Body of pancreas (tissue), 4 donors: Measurements from ENCODE around the gene ADH7. TPM values are rescaled to one million over a fixed set of nuclear protein-coding genes. Genes with fewer than 3 reads are reported as not detected.
A peak's percentile ranks its signal among the peaks of the same experiment; 100 is the strongest.

Experiments used
- ATAC-seq: fragments of 150-250 bp; one replicate; pipeline ENCODE4 v1.9.1; 2016
- DNase-seq, 4 donors: peaks; one replicate each; pipeline ENCODE4 v3.0.0-alpha.2; 2019
- H3K27ac ChIP-seq, 4 donors: fragments of 200-600 bp; sonication (generic); 1 replicate in 3 of 4; 2 replicates in 1 of 4; pipeline versions ENCODE4 v1.5.1 to v1.6.1; 2016 to 2019; ENCODE audit warnings: mild to moderate bottlenecking in 1 of 4, mixed read lengths in 1 of 4, moderate library complexity in 1 of 4
- H3K27me3 ChIP-seq, 2 donors: fragments of 200-600 bp; sonication (generic); one replicate each; pipeline ENCODE4 v1.6.0; 2016; ENCODE audit warnings: mild to moderate bottlenecking in 1 of 2
- H3K36me3 ChIP-seq, 2 donors: fragments of 200-600 bp; sonication (generic); replicated peaks in 1 of 2; 2 replicates each; pipeline ENCODE4 v1.5.1; 2016; ENCODE audit warnings: low read depth in 2 of 2; ENCODE audit not compliant: insufficient read depth in 1 of 2
- H3K4me1 ChIP-seq: fragments of 200-600 bp; sonication (generic); one replicate; pipeline ENCODE4 v1.6.0; 2016
- H3K4me3 ChIP-seq, 2 donors: fragments of 200-600 bp; sonication (generic); 1 replicate in 1 of 2; 2 replicates in 1 of 2; pipeline ENCODE4 v1.5.1; 2016 to 2019
- H3K9me3 ChIP-seq, 3 donors: fragments of 200-600 bp; sonication (generic); 1 replicate in 2 of 3; 2 replicates in 1 of 3; pipeline ENCODE4 v1.5.1; 2016
- CTCF ChIP-seq, 7 experiments: fragments of 450-650 bp in 4 of 7; fragments of 200-600 bp in 3 of 7; sonication (generic) in 3 of 7; IDR thresholded peaks; one replicate each; pipeline ENCODE4 v1.5.1; 2016 to 2019; ENCODE audit warnings: antibody characterized with exemption in 7 of 7
- POLR2A ChIP-seq, 3 donors: fragments of 450-650 bp; IDR thresholded peaks; one replicate each; pipeline ENCODE4 v1.6.1; 2016; ENCODE audit warnings: antibody characterized with exemption in 3 of 3, mild to moderate bottlenecking in 2 of 3
- WGBS, 2 donors: methylation state at CpG; one replicate each; pipeline ENCODE4 v1.1.5; 2017; 5-methylcytosine and 5-hydroxymethylcytosine counted together
- intact Hi-C: fragments of 100-400 bp; cut with DNase I; formaldehyde crosslinking; loops from one replicate; pipeline ENCODE4 v1.15.1; 2023
- total RNA-seq, 2 donors: library from RNA; depleted of rRNA; stranded (reverse); fragments of >200 nt; gene quantifications; one replicate each; pipeline ENCODE4 v1.1.0, GENCODE V29; 2016

ADH7 gene
- total RNA-seq, 2 donors from 2014 or later: not detected

GRCh38 chr4:99399017-99399416 is 36.1 kb downstream of the ADH7 start:
- Histone ChIP-seq H3K4me3 (no peak overlapping the region), H3K36me3 (no peaks in the 10 kb centered on the region), H3K27ac (no peak overlapping the region), H3K4me1 (peaks cover 27% of the 10 kb centered on the region), H3K27me3 (no peaks in the 10 kb centered on the region), H3K9me3 (no peaks in the 10 kb centered on the region)
- DNase-seq (no peak), ATAC-seq (no peak)
- TF ChIP-seq POLR2A (IDR thresholded peaks at IDR 0.05): no peak
- no peak for TF ChIP-seq CTCF (IDR thresholded peaks at IDR 0.05)
- intact Hi-C loops: no loop called here
- WGBS, 2 donors: 63 to 79% methylated on average over 1 of the region's 1 CpG

GRCh38 chr4:99395595-99396364 is 39.4 kb downstream of the ADH7 start:
- Histone ChIP-seq H3K9me3 (no peaks in the 10 kb centered on the region), H3K4me1 (peaks cover 13% of the 10 kb centered on the region), H3K27me3 (no peaks in the 10 kb centered on the region), H3K27ac (peak overlapping the region in 1 of 4 donors; percentile 70), H3K36me3 (no peaks in the 10 kb centered on the region), H3K4me3 (no peak overlapping the region)
- TF ChIP-seq CTCF (IDR thresholded peaks at IDR 0.05) (no peak), POLR2A (IDR thresholded peaks at IDR 0.05) (no peak)
- DNase-seq (no peak), ATAC-seq (peak; percentile 40)
- intact Hi-C loops: no loop called here
- 74 to 94% methylated on average over 3 of the region's 3 CpGs for WGBS, 2 donors

- DNase-seq (no peak), ATAC-seq (peak; percentile 53)
- intact Hi-C loops: no loop called here
Observed at GRCh38 chr4:99394896-99395295, 40.2 kb downstream of the ADH7 start.

GRCh38 chr4:99390055-99390454 is 45.1 kb downstream of the ADH7 start:
- ATAC-seq (peak; percentile 48), DNase-seq (no peak)
- no peak for TF ChIP-seq CTCF (IDR thresholded peaks at IDR 0.05)
- TF ChIP-seq POLR2A (IDR thresholded peaks at IDR 0.05): no peak
- H3K4me1 ChIP-seq: peaks cover 7% of the 10 kb centered on the region
- 71 to 86% methylated on average over 1 of the region's 1 CpG for WGBS, 2 donors
- intact Hi-C loops: no loop called here
- no peaks in the 10 kb centered on the region for H3K27me3 ChIP-seq
- H3K9me3 ChIP-seq: no peaks in the 10 kb centered on the region
- H3K4me3 ChIP-seq: no peak overlapping the region
- no peaks in the 10 kb centered on the region for H3K36me3 ChIP-seq
- H3K27ac ChIP-seq: no peak overlapping the region

More at GRCh38 chr4:99394896-99395295, 40.2 kb downstream of the ADH7 start:
- Histone ChIP-seq H3K4me3 (no peak overlapping the region), H3K27me3 (no peaks in the 10 kb centered on the region), H3K36me3 (no peaks in the 10 kb centered on the region), H3K4me1 (peaks cover 13% of the 10 kb centered on the region), H3K27ac (peak overlapping the region in 2 of 4 donors; percentile 37 to 70), H3K9me3 (no peaks in the 10 kb centered on the region)
- no peak for TF ChIP-seq CTCF (IDR thresholded peaks at IDR 0.05)
- TF ChIP-seq POLR2A (IDR thresholded peaks at IDR 0.05): no peak

- Histone ChIP-seq H3K4me3 (no peak overlapping the region), H3K36me3 (no peaks in the 10 kb centered on the region), H3K4me1 (peaks cover 4% of the 10 kb centered on the region), H3K27ac (no peak overlapping the region), H3K9me3 (no peaks in the 10 kb centered on the region), H3K27me3 (no peaks in the 10 kb centered on the region)
- ATAC-seq: peak; percentile 45
- peak in 1 of 4 donors; percentile 33 for DNase-seq
- intact Hi-C loops: no loop called here
- TF ChIP-seq POLR2A (IDR thresholded peaks at IDR 0.05) (no peak), CTCF (IDR thresholded peaks at IDR 0.05) (no peak)
Observed at GRCh38 chr4:99389606-99390005, 45.5 kb downstream of the ADH7 start.
